HG02973 (cell line): ENCODE measurements around the gene PHF20.
"Not testable (repeated sequence)": the region's sequence is repeated elsewhere in the genome, so short reads cannot be mapped to it uniquely, and the experiment has no call there.

Experiments
- ATAC-seq: cut with Tn5 transposase; IDR thresholded peaks from one replicate; pipeline ENCODE4 v1.9.1; 2021; ENCODE audit warnings: moderate library complexity; ENCODE audit not compliant: unreplicated experiment

The PHF20 gene

DNA sequence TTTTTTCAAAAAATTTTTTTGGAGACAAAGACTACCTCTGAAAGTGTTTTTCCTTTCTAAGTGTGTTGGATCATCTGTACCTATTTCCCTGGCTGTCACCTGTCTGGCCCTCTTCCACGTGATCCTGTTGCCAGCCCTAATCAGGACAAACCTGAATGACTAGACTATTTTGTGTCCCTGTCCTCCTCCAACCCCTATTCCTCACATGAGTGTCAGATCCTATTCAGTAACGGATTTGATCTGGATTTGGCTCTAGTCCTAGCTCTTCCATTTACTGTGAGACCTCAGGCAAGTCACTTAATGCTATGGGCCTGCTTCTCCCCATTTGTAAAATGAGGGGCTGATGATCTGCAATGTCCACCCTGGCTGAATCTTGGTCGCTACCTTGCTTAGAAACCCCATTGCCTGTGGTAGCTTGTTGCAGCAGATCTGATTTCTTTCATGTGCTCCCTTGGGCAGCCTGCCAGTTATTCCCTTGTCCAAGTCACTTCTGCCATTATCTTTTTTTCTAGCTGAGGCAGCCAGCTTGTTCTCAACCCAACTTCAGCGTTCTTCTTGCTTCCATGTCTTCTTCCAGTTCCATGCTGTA, 4.8 kb downstream of the PHF20 start:
- no peak for ATAC-seq

DNA sequence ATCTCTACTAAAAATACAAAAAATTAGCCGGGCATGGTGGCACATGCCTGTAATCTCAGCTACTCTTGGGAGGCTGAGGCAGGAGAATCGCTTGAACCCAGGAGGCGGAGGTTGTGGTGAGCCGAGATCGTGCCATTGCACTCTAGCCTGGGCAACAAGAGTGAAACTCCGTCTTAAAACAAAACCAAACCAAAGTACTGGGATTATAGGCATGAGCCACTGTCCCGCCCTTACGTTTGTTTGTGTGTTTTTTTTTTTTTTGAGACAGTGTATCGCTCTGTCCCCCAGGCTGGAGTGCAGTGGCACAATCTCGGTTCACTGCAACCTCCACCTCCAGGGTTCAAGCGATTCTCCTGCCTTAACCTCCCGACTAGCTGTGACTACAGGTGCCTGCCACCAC, 12.0 kb downstream of the PHF20 start:
- not testable (repeated sequence) for ATAC-seq

DNA sequence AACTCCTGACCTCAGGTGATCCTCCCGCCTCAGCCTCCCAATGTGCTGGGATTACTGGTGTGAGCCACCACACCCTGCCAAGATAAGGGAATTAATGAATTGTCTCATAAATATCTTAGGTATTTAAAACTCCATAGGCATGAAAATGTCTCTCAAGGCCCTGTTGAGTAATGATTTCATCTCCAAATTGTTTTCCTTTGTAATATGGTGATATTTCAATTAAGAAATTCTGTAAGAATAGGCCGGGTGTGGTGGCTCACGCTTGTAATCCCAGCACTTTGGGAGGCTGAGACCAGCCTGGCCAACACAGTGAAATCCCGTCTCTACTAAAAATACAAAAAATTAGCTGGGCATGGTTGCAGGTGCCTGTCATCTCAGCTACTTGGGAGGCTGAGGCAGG, 13.7 kb downstream of the PHF20 start:
- ATAC-seq: not testable (repeated sequence)

DNA sequence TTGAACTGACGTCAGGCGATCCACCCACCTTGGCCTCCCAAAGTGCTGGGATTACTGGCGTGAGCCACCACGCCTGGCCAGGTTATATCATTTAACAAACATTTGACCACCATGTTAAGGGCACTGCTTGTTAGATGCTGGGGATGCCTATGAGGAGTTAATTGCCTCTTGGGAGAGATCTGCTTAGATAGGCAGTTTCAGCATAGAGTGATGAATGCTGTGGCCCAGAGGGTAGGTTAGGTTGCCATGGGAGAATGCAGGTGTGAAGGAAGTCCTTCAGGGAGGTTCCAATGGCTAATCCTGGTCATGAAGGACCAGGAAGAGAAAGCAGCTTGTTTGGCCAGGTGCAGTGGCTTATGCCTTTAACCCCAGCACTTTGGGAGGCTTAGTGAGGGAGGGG, 17.0 kb downstream of the PHF20 start:
- ATAC-seq: no peak

DNA sequence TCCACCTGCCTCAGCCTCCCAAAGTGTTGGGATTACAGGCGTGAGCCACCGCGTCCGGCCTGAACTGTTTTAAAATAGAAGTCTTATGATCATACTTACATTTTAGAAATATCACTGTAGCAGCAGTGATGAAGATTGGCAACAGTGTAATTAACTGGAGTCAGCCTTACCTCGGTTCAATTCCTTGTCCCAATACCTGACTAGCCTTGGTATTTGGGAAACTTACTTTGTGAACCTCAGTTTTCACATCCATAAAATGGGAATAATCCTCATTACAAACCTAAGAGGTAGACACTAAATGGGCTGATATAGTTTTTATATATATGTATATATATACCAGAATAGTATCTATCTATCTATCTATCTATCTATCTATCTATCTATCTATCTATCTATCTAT, 19.3 kb downstream of the PHF20 start:
- no peak for ATAC-seq

DNA sequence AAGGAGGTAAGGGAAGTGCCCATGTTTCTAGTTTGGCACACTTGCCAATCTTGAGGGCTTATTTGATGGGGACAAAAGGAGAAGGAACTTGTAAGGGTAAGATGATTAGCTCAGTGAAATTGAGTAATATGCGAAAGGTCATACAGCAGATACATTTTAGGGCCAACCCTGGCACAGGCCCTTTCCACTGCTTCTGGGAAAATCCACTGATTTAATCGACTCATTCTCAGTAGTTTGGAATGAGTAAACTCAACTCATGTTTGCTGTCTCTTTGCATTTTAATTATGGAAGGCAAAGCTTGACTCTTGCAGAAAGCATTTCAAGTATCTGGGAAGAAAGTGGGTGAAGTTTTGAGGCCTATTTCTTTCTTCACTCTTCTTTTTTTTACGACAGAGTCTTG, 20.0 kb downstream of the PHF20 start:
- ATAC-seq: no peak

DNA sequence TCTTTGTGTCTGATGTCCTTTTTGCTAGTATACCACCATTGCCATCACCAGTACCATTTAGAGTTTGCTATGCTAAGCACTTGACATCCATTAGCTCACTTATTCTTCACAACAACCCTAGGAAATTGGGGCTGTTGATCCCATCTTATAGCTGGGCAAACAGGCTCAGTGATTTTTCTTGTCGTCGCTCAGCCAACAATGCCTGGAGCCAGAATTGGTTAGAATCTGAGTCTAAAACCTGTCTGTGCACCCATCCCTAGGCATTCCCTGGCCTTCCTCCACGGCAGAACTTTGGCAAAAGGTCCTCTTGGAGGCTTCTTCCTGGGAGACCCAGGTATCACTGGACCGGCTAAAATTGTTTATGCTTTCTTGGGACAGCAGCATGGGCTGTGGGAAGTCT, 20.9 kb downstream of the PHF20 start:
- ATAC-seq: no peak

DNA sequence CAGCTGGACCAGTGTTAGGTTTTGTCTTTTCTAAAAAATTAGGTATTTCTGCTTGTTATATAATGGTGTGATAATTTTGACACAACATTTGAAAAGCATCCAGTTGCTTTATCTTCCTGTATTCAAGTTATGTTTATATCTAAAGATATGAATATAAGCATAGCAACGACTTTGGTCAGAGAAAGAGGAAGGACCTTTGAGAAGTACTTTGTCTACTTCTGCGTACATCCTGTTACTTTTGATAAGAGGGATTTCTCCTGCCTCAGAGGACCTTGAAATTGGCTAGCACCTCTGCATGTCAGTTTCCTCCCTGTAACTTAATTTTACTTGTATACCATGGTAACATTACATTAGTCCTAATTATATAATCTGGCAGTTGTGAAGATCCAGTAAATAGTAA, 24.8 kb downstream of the PHF20 start:
- ATAC-seq: no peak

DNA sequence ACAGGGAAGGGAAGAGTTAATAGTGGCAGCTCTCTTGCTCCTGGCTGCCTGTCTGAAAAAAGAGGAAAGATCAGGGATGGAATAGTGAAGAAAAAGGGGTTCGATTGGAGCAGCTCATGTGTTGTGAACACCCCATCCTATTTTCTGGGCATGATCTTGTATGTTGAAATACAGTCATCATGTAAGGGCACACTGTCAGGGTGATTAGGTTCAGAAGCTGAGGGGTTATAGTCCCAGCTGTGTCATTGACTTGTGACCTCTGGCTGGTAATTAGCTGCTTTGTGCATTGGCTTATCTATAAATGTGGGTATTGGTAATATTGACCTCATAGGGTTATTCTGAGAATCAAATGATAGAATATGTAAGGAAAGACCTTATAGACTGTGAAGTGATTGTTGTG, 30.1 kb downstream of the PHF20 start:
- no peak for ATAC-seq

DNA sequence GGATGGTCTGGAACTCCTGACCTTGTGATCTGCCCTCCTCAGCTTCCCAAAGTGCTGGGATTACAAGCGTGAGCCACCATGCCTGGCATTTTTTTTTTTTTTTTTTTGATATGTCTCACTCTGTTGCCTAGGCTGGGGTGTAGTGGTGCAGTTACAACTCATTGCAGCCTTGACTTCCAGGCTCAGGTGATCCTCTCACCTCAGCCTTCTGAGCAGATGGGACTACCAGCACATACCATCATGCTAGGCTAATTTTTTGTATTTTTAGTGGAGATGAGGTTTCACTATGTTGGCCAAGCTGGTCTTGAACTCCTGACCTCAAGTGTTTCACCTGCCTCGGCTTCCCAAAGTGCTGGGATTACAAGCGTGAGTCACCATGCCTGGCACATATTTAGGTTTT, 34.3 kb downstream of the PHF20 start:
- no peak for ATAC-seq

DNA sequence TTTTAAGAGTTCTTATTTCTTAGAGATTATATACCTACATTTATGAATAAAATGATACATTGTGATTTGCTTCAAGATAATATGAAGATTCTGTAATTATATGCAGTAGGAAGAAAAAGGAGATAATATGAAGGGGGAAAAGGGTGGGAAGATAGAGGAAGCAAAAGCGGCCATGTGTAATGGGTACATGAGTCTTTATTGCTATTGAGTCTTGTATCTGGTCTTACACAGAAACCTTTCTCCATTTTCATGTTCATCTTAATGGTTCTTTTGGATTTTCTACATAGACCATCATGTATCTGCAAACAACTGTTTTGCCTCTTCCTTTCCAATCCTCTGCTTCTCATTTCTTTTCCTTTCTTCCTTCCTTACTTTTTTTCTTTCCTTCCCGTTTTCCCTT, 36.1 kb downstream of the PHF20 start:
- no peak for ATAC-seq

DNA sequence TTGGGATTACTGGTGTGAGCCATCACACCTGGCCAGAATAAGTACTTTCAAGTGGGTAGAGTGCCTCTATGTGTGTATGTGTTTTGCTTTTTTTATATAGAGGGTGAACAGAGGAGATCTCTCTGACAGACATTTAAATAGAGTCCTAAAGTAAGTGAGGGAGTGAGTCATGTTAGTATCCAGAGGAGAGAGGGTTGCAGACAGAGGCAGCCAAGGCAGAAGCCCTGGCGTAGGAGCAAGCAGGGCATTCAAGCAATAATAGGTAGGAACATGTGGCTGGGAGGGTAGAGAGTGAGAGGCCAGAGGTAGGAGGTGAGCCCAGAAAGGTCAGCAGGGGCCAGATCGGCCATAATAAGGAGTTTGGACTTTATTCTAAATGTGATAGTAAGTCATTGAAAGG, 48.9 kb downstream of the PHF20 start:
- ATAC-seq: no peak

DNA sequence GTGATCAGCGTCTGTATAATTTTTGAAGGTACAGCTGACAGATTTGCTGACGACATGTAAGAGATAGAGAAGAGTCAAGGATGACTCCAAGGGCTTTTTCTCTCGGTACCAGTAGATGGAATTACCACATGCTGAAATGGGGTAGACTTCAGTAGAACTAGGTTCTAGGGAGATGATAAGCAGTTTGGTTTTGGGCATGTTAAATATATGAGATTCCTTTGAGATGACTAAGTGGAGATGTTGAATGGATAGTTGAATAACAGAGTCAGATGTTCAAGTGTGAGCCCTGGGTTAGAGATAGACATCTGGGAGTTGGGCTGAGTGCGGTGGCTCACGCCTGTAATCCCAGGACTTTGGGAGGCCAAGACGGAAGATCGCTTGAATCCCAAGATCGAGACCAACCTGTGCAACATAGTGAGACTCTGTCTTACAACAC, 50.0 kb downstream of the PHF20 start:
- ATAC-seq: no peak

DNA sequence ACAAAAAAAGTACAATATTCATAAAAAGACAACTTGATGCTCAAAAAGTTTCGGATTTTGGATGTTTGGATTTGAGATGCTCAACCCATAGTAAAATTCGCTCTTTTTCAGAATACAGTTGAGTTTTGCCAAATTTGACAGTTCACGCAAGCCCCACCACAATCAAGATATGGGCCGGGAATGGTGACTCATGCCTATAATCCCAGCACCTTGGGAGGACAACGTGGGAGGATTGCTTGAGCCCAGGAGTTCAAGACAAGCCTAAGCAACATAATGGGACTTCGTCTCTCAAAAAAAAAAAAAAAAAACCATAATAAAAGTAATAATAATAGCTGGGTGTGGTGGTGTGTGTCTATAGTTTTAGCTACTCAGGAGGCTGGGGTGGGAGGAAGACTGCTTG, 51.3 kb downstream of the PHF20 start:
- ATAC-seq: no peak

DNA sequence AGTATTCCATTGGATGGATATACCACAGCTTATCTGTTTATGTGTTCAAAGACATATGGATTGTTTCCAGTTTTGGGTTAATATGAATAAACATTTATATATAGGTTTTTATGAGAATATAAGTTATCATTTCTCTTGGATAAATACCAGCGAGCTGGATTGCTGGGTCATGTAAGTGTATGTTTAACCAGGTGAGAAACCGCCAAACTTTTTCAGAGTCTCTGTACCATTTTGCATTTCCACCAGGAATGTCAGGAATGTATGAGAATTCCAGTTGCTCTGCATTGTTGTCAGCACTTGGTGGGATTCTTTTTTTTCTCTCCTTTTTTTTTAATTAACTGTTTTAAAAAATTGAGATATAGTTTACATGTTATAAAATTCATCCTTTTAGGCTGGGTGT, 52.1 kb downstream of the PHF20 start:
- no peak for ATAC-seq

DNA sequence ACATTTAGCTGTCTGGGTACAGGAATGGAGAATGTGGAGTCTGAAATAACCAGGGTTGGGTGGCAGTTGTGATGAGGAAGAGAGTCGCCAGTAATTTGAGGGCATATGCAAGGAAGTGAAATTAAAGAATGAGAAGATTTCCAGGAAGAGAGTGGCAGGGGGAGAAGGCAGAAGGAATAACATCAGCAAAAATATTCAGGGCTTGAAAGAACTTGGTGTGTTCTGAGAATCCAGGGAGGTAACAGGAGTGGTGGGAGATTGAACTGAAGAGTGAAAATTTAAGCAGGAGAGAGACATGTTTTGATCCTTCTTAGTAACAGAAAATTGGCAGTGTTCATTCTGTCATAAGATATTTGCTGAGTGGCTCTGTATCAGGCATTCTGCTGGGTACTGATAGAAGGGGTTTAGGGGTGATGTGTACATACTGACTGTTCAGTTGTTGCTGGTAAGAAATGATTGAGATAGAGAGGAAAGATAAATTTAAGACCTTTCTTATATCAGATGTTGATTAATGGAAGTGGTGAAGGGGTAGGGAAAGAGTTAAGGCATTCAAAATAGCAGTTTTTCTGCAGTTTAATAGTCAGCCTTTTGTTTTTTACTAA, 54.7 kb downstream of the PHF20 start:
- ATAC-seq: no peak

DNA sequence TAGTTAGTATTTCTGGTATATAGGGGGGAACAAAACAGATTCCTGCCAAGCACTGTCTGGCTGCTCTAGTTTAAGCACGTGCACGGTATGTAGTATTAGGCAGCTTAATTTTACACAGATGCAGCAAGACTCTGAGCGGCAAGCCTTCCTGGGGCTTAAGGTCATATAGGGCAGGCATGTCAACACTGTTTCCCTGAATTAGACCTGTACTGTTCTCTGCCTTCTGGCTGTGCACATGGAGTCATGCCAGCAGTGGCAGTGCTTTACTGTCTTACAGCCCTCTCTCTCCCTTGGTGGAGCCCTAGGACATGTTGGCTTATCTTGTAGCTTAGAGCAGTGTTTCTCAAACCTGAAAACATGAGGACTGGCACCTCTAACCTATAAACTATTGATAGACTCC, 56.6 kb downstream of the PHF20 start:
- ATAC-seq: no peak

DNA sequence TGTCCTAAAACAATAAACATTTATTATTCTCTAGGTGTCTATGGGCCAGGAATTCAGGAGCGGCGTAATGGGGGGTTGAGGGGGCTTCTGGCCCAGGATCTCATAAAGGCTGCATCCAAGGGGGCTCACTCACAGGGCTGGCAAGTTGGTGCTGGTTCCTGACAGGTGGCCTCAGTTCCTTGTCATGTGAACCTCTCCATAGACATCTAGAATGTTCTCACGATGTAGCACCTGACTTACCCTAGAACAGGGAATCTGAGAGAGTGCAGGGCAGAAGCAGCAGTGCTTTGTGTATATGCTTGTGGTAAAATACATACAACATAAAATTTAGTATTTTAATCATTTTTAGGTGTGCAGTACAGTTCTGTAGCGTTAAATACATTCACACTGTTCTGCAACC, 57.1 kb downstream of the PHF20 start:
- no peak for ATAC-seq

DNA sequence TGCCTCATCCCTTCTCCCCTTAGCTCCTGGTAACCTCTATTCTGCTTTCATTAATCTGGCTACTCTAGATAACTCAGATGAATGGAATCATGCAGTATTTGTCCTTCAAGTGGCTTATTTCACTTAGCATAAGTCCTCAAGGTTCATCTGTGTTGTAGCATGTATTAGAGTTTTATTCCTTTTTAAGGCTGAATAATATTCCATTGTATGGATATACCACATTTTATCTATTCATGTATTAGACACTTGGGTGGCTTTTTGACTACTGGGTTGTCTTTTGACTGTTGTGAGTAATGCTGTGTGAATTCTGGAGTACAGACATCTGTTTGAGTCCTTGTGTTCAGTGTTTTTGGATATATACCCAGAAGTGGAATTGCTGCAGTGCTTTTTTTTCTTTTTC, 58.4 kb downstream of the PHF20 start:
- no peak for ATAC-seq

DNA sequence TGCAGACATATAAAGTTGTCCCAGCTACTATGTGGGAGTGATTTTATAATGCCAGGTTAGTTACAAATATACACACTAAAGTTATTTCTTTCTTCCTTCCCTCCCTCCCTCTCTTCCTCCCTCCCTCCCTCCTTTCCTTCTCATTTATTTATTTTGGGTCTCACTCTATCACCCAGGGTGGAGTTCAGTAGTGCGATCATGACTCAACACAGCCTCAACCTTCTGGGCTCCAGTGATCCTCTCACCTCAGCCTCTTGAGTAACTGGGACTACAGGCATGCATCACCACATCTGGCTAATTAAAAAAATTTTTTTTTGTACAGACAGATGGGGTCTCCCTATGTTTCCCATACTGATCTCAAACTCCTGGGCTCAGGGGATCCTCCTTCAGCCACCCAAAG, 59.2 kb downstream of the PHF20 start:
- ATAC-seq: no peak

DNA sequence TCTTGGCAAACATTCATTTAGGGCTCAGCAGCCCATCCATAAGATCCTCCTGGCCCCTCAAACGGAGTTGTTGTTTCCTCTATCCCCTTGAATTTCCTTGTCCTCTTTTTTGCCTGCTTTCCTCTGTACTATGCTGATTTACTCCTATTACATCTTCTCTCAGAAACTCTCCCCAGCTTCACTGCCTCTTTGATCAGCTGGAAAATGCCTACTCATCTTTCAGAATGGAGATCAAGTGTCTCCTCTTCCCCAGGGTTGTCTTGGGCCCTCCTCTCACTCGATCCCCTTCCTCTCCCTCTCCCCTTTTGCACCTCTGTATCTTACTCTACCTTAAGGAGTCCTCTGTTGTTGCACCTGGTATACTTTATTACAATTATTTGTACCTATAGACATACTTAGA, 60.2 kb downstream of the PHF20 start:
- ATAC-seq: no peak

DNA sequence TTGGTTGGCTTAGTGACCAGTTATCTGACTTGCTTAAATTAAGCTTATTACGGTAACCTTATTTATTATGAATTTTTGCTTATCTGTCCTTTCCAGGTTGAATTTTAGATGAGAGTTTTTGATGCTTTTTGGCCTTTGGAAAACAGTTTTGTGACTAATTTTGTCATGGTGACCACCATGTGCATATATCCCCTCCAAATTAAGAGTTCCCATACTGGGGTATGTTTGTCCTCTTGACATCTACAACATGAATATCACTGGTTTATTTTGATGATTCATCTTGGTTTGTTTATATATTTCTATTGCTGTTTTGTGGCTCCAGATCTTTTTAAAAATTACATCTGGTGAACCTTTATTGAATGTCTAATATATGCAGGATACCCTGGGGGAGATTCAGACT, 61.4 kb downstream of the PHF20 start:
- no peak for ATAC-seq

DNA sequence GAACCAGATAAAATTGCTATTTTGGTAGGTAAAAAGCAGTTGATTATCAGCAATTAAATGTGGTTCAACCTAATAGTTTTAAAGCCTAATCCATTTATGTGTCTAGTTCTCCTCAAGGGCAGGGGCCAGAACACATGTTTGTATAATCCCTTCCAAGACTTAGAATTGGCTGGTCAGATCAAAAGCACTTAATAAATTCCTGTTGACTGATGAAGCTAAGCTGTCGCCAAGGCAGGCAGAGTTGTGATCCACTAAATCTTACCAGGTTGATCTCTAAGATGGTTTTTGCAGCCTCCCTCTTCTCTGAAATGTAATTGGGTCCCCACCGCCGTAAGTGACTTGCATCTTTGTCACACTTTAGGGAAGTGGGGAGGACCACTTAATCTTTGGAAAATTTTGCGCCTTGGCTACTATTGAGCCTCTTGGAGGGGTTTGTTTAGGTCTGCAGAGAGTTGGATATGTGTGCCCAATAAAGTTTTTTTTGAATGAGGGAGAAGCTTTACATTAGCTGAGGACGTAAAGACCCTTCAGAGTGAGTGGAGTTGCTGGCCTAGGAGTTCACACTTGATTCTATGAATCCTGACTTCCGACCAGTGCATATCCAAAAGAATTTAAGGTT, 65.9 kb downstream of the PHF20 start:
- no peak for ATAC-seq
